GM19238 (cell line): Measurements from ENCODE around the gene SSBP4.
"Not testable (repeated sequence)": the region's sequence is repeated elsewhere in the genome, so short reads cannot be mapped to it uniquely, and the experiment has no call there.

ENCODE experiments used
- DNase-seq: peaks from one replicate; pipeline ENCODE4 v3.0.0; 2011; ENCODE audit warnings: low spot score; ENCODE audit not compliant: insufficient read length

The SSBP4 gene

GRCh38 chr19:18393836-18394235 is 25.4 kb upstream of the SSBP4 start:
- no peak for DNase-seq

GRCh38 chr19:18396471-18397241 is 22.5 kb upstream of the SSBP4 start:
- DNase-seq = no peak

- peak; percentile 49 for DNase-seq
Observed at GRCh38 chr19:18397242-18398202, 21.7 kb upstream of the SSBP4 start, which contains the start of gene LRRC25. TSS of gene LRRC25 (minus strand) at chr19:18397622. CDS start at chr19:18396963, 659 bp downstream.

DNA sequence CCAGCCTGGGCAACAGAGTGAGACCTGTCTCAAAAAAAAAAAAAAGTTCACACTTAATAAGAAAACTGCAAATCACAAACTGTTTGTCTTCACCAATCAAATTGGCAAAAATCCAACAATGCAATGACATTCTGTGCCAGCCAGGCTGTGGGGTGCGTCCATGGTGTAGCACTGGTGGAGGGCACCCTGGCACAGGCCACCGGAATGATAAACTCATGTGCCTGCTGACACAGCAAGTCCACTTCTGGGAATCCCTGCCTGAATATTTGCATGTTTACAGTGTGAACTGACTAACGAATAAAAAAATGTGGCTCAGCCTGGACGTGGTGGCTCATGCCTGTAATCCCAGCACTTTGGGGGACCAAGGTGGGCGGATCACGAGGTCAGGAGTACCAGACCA is 20.2 kb upstream of the SSBP4 start:
- no peak for DNase-seq

DNA sequence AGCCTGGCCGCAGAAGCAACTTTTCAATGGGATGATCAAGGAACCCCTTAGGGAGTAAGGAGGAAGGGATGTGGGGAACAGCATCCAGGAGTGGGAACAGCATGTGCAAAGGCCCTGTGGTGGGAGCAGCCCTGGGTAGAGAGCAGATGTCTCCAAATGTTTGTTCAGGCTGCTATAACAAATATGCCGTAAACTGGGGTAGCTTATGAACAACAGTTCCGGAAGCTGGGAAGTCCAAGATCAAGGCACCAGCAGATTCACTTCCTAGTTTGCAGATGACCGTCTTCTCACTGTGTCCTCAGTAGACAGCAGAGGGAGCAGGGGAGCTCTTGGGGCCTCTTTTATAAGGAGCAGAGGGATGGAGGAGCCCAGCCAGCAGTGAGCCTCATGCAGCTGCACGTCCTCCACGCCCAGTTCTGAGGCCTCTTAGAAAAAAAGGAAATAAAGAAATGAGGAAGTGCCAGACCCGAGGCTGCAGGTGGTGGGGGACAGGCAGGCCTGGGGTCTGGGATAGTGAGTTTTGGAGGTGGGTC is 17.6 kb upstream of the SSBP4 start:
- DNase-seq = no peak

DNA sequence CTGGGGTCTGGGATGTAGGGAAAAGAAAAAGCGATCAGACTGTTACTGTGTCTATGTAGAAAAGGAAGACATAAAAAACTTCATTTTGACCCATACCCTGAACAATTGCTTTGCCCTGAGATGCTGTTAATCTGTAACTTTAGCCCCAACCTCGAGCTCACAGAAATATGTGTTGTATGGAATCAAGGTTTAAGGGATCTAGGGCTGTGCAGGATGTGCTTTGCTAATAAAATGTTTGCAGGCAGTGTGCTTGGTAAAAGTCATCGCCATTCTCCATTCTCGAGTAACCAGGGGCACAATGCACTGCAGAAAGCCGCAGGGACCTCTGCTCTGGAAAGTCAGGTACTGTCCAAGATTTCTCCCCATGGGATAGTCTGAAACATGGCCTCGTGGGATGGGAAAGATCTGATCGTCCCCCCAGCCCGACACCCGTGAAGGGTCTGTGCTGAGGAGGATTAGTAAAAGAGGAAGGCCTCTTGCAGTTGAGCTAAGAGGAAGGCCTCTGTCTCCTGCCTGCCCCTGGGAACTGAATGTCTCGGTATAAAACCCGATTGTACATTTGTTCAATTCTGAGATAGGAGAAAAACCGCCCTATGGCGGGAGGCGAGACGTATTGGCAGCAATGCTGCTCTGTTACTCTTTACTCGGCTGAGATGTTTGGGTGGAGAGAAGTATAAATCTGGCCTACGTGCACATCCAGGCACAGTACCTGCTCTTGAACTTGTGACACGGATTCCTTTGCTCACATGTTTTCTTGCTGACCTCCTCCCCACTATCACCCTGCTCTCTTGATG is 16.5 kb upstream of the SSBP4 start:
- not testable (repeated sequence) for DNase-seq

DNA sequence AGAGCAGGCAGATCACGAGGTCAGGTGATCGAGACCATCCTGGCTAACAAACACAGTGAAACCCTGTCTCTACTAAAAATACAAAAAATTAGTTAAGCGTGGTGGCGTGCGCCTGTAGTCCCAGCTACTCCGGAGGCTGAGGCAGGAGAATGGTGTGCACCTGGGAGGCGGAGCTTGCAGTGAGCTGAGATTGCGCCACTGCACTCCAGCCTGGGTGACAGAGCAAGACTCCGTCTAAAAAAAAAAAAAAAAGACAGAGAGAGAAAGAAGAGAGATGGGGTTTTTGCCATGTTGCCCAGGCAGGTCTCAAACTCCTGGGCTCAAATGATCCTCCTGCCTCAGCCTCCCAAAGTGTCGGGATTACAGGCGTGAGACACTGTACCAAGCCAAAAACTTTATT is 13.4 kb upstream of the SSBP4 start:
- DNase-seq = not testable (repeated sequence)

- DNase-seq = no peak
Observed at GRCh38 chr19:18406749-18407148, 12.4 kb upstream of the SSBP4 start.

GRCh38 chr19:18408053-18408476 is 11.1 kb upstream of the SSBP4 start:
- DNase-seq = no peak

GRCh38 chr19:18412610-18413239 is 6.5 kb upstream of the SSBP4 start:
- no peak for DNase-seq

- no peak for DNase-seq
Observed at GRCh38 chr19:18414504-18415177, 4.6 kb upstream of the SSBP4 start.

DNA sequence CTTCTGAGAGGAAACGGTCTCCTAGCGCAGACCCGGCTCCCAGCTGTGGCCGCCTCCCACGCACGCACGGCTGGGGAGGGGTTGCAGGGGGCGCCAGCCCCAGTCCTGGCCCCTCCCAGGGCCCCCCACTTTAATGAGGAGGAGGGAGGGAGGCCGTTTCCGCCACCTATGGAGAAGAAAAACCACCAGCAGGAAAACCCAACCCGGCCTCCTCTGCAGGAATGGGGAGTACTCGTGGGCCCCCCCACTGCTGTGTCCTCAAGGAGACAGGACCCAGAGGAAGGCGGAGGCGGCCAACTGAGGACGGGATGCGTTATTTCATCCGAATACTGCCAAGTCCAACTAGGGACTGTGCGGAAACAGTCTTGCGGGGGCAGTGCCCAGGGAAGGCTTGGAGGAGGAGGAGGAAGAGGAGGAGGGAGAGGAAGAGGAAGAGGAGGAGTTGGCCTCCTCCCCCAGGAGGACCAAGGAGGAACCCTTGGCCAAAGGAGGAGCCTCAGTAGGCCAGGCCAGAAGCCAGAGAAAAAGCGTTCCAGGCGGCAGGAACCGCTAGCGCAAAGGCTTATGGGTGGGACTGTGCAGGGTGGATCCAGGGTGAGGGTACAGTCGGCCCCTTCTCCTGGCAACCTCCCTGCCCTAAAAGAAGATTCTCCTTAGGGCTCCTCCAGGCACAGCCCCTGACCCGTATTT is 3.9 kb upstream of the SSBP4 start:
- no peak for DNase-seq

DNA sequence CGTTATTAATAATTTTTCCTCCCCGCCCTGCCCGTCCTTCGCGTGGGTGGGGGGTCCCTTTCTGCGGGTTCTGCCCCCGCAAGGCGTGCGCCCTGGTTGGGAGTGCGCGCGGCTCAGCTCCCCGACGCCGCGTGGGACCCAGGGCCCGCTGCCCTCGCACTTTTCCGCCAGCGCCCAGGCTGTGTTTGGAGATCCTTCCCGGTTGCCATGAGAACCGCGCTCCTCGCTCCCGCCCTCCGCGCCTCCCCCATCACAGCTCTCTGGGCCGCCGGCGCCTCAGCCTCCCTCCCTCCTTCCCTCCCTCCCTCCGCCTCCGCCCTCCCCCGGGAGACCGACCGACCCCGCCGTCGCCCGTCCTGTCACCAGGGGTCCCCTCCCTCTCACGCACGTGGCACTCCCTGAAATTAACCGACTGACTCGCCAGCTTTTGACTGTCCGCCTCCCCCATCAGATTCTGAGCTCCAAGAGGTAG is 2.4 kb upstream of the SSBP4 start:
- no peak for DNase-seq

- no peak for DNase-seq
Observed at GRCh38 chr19:18417250-18418028, 1.8 kb upstream of the SSBP4 start.

DNA sequence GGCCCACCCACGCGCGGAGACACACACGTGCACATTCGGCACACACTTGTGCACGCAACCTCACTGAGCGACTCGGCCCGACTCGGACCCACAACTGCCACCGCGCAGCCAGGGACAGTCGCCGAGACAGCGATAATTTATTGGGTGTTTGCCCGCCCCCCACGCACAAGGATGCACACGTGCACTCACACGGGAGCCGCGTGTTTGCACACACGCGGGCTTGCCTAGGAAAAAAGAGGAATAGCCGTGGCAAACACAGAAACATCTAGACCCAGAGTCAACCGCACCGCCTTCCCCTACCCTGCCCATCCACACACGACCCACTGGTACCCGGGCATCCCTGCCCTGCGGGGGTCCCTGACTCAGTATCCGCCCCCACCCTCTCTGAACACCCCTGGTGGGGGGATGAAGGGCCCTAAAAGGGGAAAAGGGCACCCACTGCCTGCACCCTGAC is 1.1 kb upstream of the SSBP4 start:
- DNase-seq = no peak

DNA sequence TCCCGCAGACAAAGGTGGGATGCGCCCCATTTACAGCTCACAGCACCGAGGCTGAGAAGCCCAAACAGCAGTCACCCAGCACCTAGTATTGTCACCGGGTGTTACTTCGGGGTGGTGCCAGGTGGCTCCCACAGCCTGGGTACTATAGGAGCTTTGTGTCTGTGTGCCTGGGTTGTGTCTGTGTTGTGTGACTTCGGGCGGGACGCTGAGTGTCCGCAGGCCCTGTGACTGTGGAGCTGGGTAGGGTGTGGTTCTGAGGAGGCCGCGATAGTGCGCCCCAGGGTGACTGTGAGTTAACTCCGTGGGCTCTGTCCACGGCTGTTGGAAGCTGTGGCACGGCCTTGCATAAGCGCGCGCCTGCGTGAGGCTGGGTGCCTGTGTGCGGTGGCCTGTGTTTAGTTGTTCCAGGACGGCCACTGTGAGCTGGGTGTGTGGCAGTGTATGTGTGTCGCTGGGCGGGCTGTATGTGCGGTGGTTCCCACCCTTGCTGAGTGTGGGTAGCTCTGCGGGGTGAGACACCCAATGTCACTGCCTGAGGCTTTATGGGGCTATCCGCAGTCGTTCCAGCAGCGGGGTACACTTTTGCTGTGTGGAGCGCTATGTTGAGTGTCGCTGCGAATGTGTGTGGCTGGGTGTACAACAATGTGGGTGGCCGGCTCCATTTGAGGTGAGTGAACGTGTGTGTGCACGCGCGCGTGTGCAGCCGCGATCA is 559 bp upstream of the SSBP4 start:
- no peak for DNase-seq

GRCh38 chr19:18419699-18420460 is 682 bp downstream of the SSBP4 start:
- no peak for DNase-seq
